Measurements from ENCODE around the gene RUBCN. TPM values are rescaled to one million over a fixed set of nuclear protein-coding genes. Genes with fewer than 3 reads are reported as not detected.
"Not testable (repeated sequence)": the region's sequence is repeated elsewhere in the genome, so short reads cannot be mapped to it uniquely, and the experiment has no call there.

The RUBCN gene
- total and polyA plus RNA-seq, 2 experiments from 2014 or later = 15.4 to 46.2 TPM

DNA sequence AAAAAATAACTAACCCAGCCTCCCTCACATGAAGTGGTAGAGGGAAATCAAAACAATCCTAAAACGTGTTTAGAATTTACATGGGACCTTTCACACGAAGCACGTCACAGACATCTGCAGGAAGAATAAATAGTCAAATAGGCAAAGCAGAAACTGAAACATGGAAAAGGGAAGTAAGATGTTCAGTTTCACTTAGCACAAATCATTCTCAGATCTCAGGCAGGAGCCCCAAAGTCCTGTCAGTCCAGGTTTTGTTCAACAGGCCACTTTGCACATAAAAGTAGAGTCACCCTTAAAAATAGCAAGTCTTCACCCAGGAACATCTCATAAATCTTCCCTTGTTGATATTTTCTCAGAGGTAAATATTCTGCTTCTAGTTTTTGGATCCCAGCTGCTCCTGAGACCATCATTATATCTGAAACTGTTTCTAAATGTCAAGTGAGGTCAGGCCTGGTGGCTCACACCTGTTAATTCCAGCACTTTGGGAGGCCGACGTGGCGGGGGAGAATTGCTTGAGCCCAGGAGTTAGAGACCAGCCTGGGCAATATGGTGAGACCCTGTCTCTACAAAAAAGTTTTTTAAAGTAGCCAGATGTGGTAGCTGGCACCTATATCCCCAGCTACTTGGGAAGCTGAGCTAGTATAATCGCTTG lies 1.9 kb downstream of the RUBCN start:
- DNase-seq (ENCODE audit: low read depth in 1 of 2, low spot score in 1 of 2) = no peak
- H3K27me3 ChIP-seq = no peaks in the 10 kb centered on the region
- TF ChIP-seq, protein P1, sequence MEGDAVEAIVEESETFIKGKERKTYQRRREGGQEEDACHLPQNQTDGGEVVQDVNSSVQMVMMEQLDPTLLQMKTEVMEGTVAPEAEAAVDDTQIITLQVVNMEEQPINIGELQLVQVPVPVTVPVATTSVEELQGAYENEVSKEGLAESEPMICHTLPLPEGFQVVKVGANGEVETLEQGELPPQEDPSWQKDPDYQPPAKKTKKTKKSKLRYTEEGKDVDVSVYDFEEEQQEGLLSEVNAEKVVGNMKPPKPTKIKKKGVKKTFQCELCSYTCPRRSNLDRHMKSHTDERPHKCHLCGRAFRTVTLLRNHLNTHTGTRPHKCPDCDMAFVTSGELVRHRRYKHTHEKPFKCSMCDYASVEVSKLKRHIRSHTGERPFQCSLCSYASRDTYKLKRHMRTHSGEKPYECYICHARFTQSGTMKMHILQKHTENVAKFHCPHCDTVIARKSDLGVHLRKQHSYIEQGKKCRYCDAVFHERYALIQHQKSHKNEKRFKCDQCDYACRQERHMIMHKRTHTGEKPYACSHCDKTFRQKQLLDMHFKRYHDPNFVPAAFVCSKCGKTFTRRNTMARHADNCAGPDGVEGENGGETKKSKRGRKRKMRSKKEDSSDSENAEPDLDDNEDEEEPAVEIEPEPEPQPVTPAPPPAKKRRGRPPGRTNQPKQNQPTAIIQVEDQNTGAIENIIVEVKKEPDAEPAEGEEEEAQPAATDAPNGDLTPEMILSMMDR (IDR thresholded peaks at IDR 0.05; ENCODE audit: low read depth, low read length) = no peak
- no peaks in the 10 kb centered on the region for H3K9me3 ChIP-seq (ENCODE audit: low read depth)
- peaks cover 7% of the 10 kb centered on the region for H3K4me1 ChIP-seq (ENCODE audit: low read depth)
- no peaks in the 10 kb centered on the region for H3K36me3 ChIP-seq
- no peak overlapping the region for H3K27ac ChIP-seq
- no peak overlapping the region for H3K4me3 ChIP-seq

GRCh38 chr3:197733042-197733441 lies 3.7 kb downstream of the RUBCN start:
- Histone ChIP-seq H3K4me3 (no peak overlapping the region), H3K27me3 (no peaks in the 10 kb centered on the region), H3K9me3 (ENCODE audit: low read depth) (no peaks in the 10 kb centered on the region), H3K27ac (no peak overlapping the region), H3K36me3 (no peaks in the 10 kb centered on the region), H3K4me1 (ENCODE audit: low read depth) (peaks cover 7% of the 10 kb centered on the region)
- no peak for DNase-seq (ENCODE audit: low read depth in 1 of 2, low spot score in 1 of 2)
- TF ChIP-seq, protein P1 (IDR thresholded peaks at IDR 0.05; ENCODE audit: low read depth, low read length) = no peak

GRCh38 chr3:197731483-197731882 lies 5.2 kb downstream of the RUBCN start:
- H3K36me3 ChIP-seq; DNase-seq (ENCODE audit: low read depth in 1 of 2, low spot score in 1 of 2); H3K9me3 ChIP-seq (ENCODE audit: low read depth); H3K27me3 ChIP-seq; H3K4me1 ChIP-seq (ENCODE audit: low read depth); H3K4me3 ChIP-seq; H3K27ac ChIP-seq: not testable (repeated sequence)

DNA sequence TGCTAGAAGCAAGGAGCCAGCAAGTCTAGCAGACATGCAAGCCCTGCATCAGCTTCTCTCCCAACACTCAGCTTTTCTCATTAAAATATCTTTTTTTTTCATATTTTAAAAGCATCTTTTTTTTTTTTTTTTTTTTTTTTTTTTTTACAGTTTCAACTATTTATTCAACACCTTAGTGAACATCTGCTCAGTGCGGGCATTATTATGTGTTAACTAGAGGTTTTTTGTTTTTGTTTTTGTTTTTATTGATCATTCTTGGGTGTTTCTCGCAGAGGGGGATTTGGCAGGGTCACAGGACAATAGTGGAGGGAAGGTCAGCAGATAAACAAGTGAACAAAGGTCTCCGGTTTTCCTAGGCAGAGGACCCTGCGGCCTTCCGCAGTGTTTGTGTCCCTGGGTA lies 5.9 kb downstream of the RUBCN start:
- not testable (repeated sequence) for DNase-seq (ENCODE audit: low read depth in 1 of 2, low spot score in 1 of 2); H3K4me1 ChIP-seq (ENCODE audit: low read depth); H3K4me3 ChIP-seq; H3K27ac ChIP-seq; H3K27me3 ChIP-seq; H3K9me3 ChIP-seq (ENCODE audit: low read depth); H3K36me3 ChIP-seq

DNA sequence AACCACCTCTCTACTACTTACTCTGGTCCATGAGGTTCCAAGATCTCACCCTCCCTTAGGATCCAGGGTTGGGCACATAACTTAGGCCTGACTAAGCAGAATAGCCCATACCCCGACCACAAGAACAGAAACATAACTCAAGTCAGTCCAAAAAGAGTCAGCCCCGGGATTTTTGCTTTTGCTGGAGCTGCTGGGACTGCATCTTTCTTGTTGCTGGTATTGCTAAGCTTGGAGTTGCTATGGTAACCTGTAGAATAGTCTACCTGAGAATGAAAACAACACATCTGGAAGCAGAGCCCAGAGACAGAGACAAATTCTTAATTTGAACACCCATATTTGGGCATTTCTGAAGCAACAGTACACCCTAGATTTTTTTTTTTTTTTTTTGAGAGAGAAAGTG lies 6.5 kb downstream of the RUBCN start:
- peak in 1 of 2 donors; percentile 63 for DNase-seq (ENCODE audit: low read depth in 1 of 2, low spot score in 1 of 2)
- Histone ChIP-seq H3K27me3 (no peaks in the 10 kb centered on the region), H3K27ac (no peak overlapping the region), H3K4me1 (ENCODE audit: low read depth) (no peaks in the 10 kb centered on the region), H3K4me3 (no peak overlapping the region), H3K9me3 (ENCODE audit: low read depth) (no peaks in the 10 kb centered on the region), H3K36me3 (no peaks in the 10 kb centered on the region)
- TF ChIP-seq, protein P1 (IDR thresholded peaks at IDR 0.05; ENCODE audit: low read depth, low read length) = no peak

DNA sequence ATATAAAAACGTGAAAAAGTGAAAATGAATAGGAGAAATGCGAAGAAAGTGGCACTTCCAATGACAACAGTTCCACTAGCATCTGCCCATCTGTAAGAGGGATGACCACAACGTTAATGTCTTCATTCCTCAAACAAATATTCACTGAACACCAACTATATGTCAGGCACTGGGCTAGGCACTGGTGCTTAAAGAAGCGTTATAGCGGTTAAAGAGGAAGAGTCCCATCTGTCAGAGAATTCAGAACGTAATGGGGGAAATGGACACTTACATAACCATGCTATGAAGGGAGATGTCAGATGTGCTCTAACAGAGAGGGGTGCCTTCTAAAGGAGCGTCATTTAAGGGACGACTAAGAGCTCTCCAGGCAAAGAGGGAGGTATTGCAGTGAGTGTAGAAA lies 8.2 kb downstream of the RUBCN start:
- Histone ChIP-seq H3K4me1 (ENCODE audit: low read depth) (no peaks in the 10 kb centered on the region), H3K4me3 (no peak overlapping the region), H3K27me3 (no peaks in the 10 kb centered on the region), H3K27ac (no peak overlapping the region), H3K9me3 (ENCODE audit: low read depth) (no peaks in the 10 kb centered on the region), H3K36me3 (no peaks in the 10 kb centered on the region)
- no peak for DNase-seq (ENCODE audit: low read depth in 1 of 2, low spot score in 1 of 2)
- TF ChIP-seq, protein P1 (IDR thresholded peaks at IDR 0.05; ENCODE audit: low read depth, low read length) = no peak

GRCh38 chr3:197727878-197728277 lies 8.8 kb downstream of the RUBCN start:
- H3K4me1 ChIP-seq (ENCODE audit: low read depth); H3K36me3 ChIP-seq; H3K27me3 ChIP-seq; H3K9me3 ChIP-seq (ENCODE audit: low read depth); H3K4me3 ChIP-seq; DNase-seq (ENCODE audit: low read depth in 1 of 2, low spot score in 1 of 2); H3K27ac ChIP-seq: not testable (repeated sequence)

Data from cardiac muscle cell (in vitro differentiated cells and primary cell).